Measurements from ENCODE around the gene ZNF195. TPM values are rescaled to one million over a fixed set of nuclear protein-coding genes. Genes with fewer than 3 reads are reported as not detected.

Gene ZNF195
- total RNA-seq, 2 donors from 2014 or later, result 24.1 to 37.9 TPM

Other genes starting within 250 kb of the ZNF195 start
- gene OSBPL5, start 213.8 kb downstream of the ZNF195 start, total RNA-seq, result 1 to 10 TPM; 3.3 to 5.3 TPM
- not detected for gene MRGPRG, start 160.3 kb downstream of the ZNF195 start, total RNA-seq
- not detected for gene MRGPRE, start 146.7 kb downstream of the ZNF195 start, total RNA-seq

All from activated T-helper 17 cell treated with anti-CD3 and anti-CD28 coated beads, Interleukin-2, amount 50 U/mL, for 72 hours (primary cell).